HAP-1 (cell line): ENCODE results near the gene ZNF624.

Experiments
- DNase-seq, 2 experiments: peaks; one replicate each; pipeline ENCODE4 v3.0.0-alpha.2; 2016 to 2020; ENCODE audit warnings: low spot score in 2 of 2
- H3K27me3 ChIP-seq: fragments of 250-450 bp; sonication (Bioruptor Pico); 2 replicates; pipeline ENCODE4 v1.5.1; 2020; ENCODE audit warnings: low read depth, mild to moderate bottlenecking, moderate library complexity
- H3K36me3 ChIP-seq: fragments of 250-450 bp; sonication (Bioruptor Pico); replicated peaks from 2 replicates; pipeline ENCODE4 v1.5.1; 2020; ENCODE audit warnings: mild to moderate bottlenecking
- H3K4me1 ChIP-seq: fragments of 250-450 bp; sonication (Bioruptor Pico); 2 replicates; pipeline ENCODE4 v1.5.1; 2020; ENCODE audit warnings: mild to moderate bottlenecking
- H3K4me3 ChIP-seq: fragments of 250-450 bp; sonication (Bioruptor Pico); 2 replicates; pipeline ENCODE4 v1.5.1; 2020; ENCODE audit warnings: mild to moderate bottlenecking, moderate library complexity
- H3K9me3 ChIP-seq: fragments of 250-450 bp; sonication (Bioruptor Pico); 2 replicates; pipeline ENCODE4 v1.5.1; 2020; ENCODE audit warnings: mild to moderate bottlenecking, moderate library complexity
- in situ Hi-C: fragments of 300-500 bp; cut with MboI; formaldehyde crosslinking; loops from 3 replicates; pipeline ENCODE4 v1.14.3; 2020; ENCODE audit warnings: low sequenced_read_pairs, inconsistent platforms, mixed read lengths

Gene ZNF624

GRCh38 chr17:16652252-16652651 lies 1.4 kb downstream of the ZNF624 start:
- H3K27me3 ChIP-seq = no peaks in the 10 kb centered on the region
- no peak for DNase-seq
- no peak overlapping the region for H3K4me3 ChIP-seq
- H3K9me3 ChIP-seq = no peaks in the 10 kb centered on the region; the same call in 1 of the 2 replicates
- peaks cover 9% of the 10 kb centered on the region for H3K4me1 ChIP-seq
- in situ Hi-C loops = no loop called here
- no peaks in the 10 kb centered on the region for H3K36me3 ChIP-seq

DNA sequence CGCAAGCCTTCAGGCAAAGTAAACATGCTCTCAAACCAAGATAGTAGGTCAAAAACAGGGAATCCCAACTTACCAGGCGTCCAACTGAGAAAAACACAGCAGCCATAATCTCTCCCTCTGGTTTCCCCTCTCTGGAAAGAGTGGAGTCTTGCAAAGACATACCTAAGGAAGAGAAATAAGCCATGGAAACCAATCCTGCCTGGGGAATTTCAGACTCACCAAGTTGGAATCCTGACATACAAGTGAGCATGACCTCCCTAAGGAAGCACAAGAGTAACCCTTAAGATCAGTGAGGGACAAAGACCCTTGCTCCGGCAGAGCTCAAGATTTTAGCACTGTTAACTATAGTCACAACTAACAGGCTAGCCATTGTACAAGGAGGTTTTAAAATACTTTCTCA lies 4.1 kb downstream of the ZNF624 start:
- Histone ChIP-seq H3K36me3 (no peaks in the 10 kb centered on the region), H3K4me1 (peaks cover 9% of the 10 kb centered on the region), H3K9me3 (no peaks in the 10 kb centered on the region; the same call in 1 of the 2 replicates), H3K27me3 (no peaks in the 10 kb centered on the region), H3K4me3 (no peak overlapping the region)
- no peak for DNase-seq
- in situ Hi-C loops = no loop called here

- no peaks in the 10 kb centered on the region for H3K4me1 ChIP-seq
- H3K27me3 ChIP-seq = no peaks in the 10 kb centered on the region
- no peaks in the 10 kb centered on the region for H3K36me3 ChIP-seq
- H3K4me3 ChIP-seq = no peak overlapping the region
- no peaks in the 10 kb centered on the region for H3K9me3 ChIP-seq
- DNase-seq = no peak
- in situ Hi-C loops = no loop called here
These were observed 14.2 kb downstream of the ZNF624 start for GRCh38 chr17:16639438-16639837.

GRCh38 chr17:16623282-16623681 lies 30.4 kb downstream of the ZNF624 start:
- Histone ChIP-seq H3K36me3 (no peaks in the 10 kb centered on the region), H3K4me3 (no peak overlapping the region), H3K9me3 (peaks cover 8% of the 10 kb centered on the region), H3K27me3 (no peaks in the 10 kb centered on the region), H3K4me1 (no peaks in the 10 kb centered on the region)
- DNase-seq = no peak
- in situ Hi-C loops = loop anchor here (10.0 kb wide), 1 partner anchor 58 kb away; the partner anchor contains the start of gene ZNF287

- Histone ChIP-seq H3K4me3 (no peak overlapping the region), H3K9me3 (peaks cover 8% of the 10 kb centered on the region), H3K36me3 (no peaks in the 10 kb centered on the region), H3K27me3 (no peaks in the 10 kb centered on the region), H3K4me1 (no peaks in the 10 kb centered on the region)
- in situ Hi-C loops = loop anchor here (10.0 kb wide), 1 partner anchor 58 kb away; the partner anchor contains the start of gene ZNF287
- DNase-seq = no peak
These were observed 30.9 kb downstream of the ZNF624 start for GRCh38 chr17:16622540-16623277.

DNA sequence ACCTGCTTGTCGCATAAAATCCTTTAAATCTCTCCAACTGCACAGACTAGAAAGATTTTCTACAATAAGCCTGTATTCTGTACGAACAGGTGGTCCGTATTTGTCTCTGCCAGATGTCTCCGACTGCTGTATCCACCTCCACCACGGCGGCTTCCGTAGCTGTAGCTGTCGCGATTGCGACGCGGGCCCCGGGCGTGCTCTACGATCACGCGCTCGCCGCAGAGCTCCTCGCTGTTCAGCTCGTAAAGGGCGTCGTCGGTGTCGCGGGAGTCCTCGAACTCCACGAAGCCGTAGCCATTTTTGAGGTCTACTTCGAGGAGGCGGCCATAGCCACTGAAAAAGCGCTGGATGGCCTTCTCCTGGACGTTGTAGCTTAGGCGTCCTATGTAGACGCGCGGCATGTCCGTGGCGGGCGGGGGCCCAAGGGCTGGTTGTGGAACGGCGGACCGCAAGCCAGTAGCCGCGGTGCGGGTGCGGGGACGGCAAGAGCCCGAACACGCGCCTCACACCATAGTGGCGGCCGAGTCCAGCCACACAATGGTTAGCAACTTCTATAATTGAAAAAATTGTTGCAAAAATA lies 36.1 kb downstream of the ZNF624 start:
- Histone ChIP-seq H3K36me3 (no peaks in the 10 kb centered on the region), H3K4me1 (no peaks in the 10 kb centered on the region), H3K4me3 (no peak overlapping the region), H3K9me3 (peaks cover 7% of the 10 kb centered on the region), H3K27me3 (no peaks in the 10 kb centered on the region)
- in situ Hi-C loops = no loop called here
- no peak for DNase-seq

- in situ Hi-C loops = no loop called here
- Histone ChIP-seq H3K27me3 (no peaks in the 10 kb centered on the region), H3K36me3 (no peaks in the 10 kb centered on the region), H3K4me1 (no peaks in the 10 kb centered on the region), H3K4me3 (no peak overlapping the region), H3K9me3 (no peaks in the 10 kb centered on the region)
- DNase-seq = no peak
These were observed 54.1 kb downstream of the ZNF624 start for GRCh38 chr17:16599537-16599936.

GRCh38 chr17:16593356-16594102 lies 60.1 kb downstream of the ZNF624 start:
- in situ Hi-C loops = no loop called here
- Histone ChIP-seq H3K27me3 (no peaks in the 10 kb centered on the region), H3K36me3 (no peaks in the 10 kb centered on the region), H3K4me3 (no peak overlapping the region), H3K9me3 (peaks cover 8% of the 10 kb centered on the region; the same call in 1 of the 2 replicates), H3K4me1 (no peaks in the 10 kb centered on the region)
- no peak for DNase-seq

GRCh38 chr17:16589097-16589969 lies 64.3 kb downstream of the ZNF624 start:
- Histone ChIP-seq H3K9me3 (peaks cover 8% of the 10 kb centered on the region; the same call in 1 of the 2 replicates), H3K4me1 (no peaks in the 10 kb centered on the region), H3K27me3 (no peaks in the 10 kb centered on the region), H3K4me3 (peak overlapping the region; percentile 5; the same call in 1 of the 2 replicates), H3K36me3 (no peaks in the 10 kb centered on the region)
- in situ Hi-C loops = no loop called here
- DNase-seq = peak; percentile 77 to 90

DNA sequence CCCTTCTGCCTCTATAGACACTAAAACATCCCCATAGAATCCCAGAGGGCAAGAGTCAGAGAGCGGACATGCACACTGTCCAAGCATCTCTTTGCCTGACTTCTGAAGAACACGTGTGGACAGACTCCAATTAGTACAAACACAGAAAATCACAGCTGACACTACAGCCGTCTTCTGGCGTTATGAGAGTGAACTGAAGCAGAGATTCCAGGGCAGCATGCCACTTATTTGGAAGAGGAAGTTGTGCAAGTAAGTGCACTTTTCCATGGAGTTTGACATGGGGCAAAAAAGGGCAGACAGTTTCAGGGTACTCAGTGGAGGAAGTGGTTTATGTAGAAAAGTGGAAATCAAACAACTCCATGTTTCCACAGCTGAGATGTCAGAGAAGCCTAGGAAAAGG lies 67.9 kb downstream of the ZNF624 start:
- Histone ChIP-seq H3K4me3 (no peak overlapping the region), H3K36me3 (no peaks in the 10 kb centered on the region), H3K27me3 (peaks cover 5% of the 10 kb centered on the region; the same call in 1 of the 2 replicates), H3K9me3 (peaks cover 8% of the 10 kb centered on the region; the same call in 1 of the 2 replicates), H3K4me1 (peaks cover 2% of the 10 kb centered on the region; the same call in 1 of the 2 replicates)
- DNase-seq = no peak
- in situ Hi-C loops = no loop called here

DNA sequence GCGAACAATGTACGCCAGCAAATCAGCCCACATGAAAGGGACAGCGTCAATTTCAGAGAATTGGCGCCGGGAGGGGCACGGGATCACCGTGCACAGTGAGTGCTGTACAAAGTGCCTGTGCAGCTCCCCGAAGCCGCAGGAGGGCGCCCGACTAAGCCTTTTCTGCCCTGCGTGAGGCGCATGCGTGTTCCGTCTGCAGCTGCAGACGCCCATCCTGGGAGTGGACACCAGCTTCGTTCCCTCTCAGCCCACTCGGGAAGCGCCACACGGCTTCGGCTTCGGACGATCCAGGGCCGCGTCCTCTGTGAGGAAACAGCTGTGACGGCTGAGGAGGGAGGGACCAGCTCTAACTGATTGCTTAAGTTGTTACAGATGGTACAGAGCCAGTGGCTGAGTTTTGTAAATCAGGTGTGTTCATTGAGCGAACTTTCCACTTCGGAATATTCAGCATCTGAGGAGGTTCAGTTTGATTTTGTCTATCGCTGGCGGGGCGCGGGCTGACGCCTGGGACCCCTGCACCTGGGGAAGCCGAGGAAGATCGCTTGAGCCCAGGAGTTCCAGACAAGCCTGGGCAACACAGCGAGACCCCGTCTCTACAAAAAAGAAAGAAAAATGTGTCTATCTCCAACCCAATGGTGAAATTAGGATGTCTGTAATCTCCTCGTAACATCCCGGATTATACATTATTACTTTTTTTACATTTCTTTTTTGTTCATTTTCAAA lies 69.2 kb downstream of the ZNF624 start:
- DNase-seq = peak; percentile 54 to 92
- no peaks in the 10 kb centered on the region for H3K36me3 ChIP-seq
- in situ Hi-C loops = no loop called here
- peak overlapping the region; percentile 19 for H3K4me3 ChIP-seq
- H3K27me3 ChIP-seq = peaks cover 5% of the 10 kb centered on the region; the same call in 1 of the 2 replicates
- peaks cover 6% of the 10 kb centered on the region; the same call in 1 of the 2 replicates for H3K9me3 ChIP-seq
- peaks cover 2% of the 10 kb centered on the region; the same call in 1 of the 2 replicates for H3K4me1 ChIP-seq

- DNase-seq = no peak
- Histone ChIP-seq H3K4me3 (no peak overlapping the region), H3K9me3 (0 out of 2 replicates have a peak, but pooled peaks cover 4% of the 10 kb centered on the region), H3K27me3 (peaks cover 5% of the 10 kb centered on the region; the same call in 1 of the 2 replicates), H3K4me1 (peaks cover 2% of the 10 kb centered on the region; the same call in 1 of the 2 replicates), H3K36me3 (no peaks in the 10 kb centered on the region)
- in situ Hi-C loops = no loop called here
These were observed 69.9 kb downstream of the ZNF624 start for GRCh38 chr17:16583781-16584180.
